Activated CD4-positive, alpha-beta T cell treated with anti-CD3 and anti-CD28 coated beads for 1 hour (primary cell): ENCODE measurements around the gene CTNNA2.
"Not testable (repeated sequence)": the region's sequence is repeated elsewhere in the genome, so short reads cannot be mapped to it uniquely, and the experiment has no call there.

Experiments
- DNase-seq: peaks from one replicate; pipeline ENCODE4 v3.0.0-alpha.2; 2020

CTNNA2 gene

GRCh38 chr2:80042635-80043034 is 529.8 kb downstream of the CTNNA2 start:
- no peak for DNase-seq

GRCh38 chr2:80048296-80048695 is 535.4 kb downstream of the CTNNA2 start:
- no peak for DNase-seq

- no peak for DNase-seq
Observed at GRCh38 chr2:80050246-80050645, 537.4 kb downstream of the CTNNA2 start.

GRCh38 chr2:80053522-80054345 is 540.9 kb downstream of the CTNNA2 start:
- no peak for DNase-seq

GRCh38 chr2:80054346-80054675 is 541.5 kb downstream of the CTNNA2 start:
- DNase-seq = no peak

GRCh38 chr2:80057956-80058355 is 545.1 kb downstream of the CTNNA2 start:
- DNase-seq = no peak

GRCh38 chr2:80058562-80058961 is 545.7 kb downstream of the CTNNA2 start:
- no peak for DNase-seq

GRCh38 chr2:80059447-80059846 is 546.6 kb downstream of the CTNNA2 start:
- no peak for DNase-seq

- no peak for DNase-seq
Observed at GRCh38 chr2:80061881-80062280, 549.0 kb downstream of the CTNNA2 start.

- no peak for DNase-seq
Observed at GRCh38 chr2:80062298-80062697, 549.4 kb downstream of the CTNNA2 start.

- DNase-seq = no peak
Observed at GRCh38 chr2:80068038-80068731, 555.3 kb downstream of the CTNNA2 start.

GRCh38 chr2:80070587-80070986 is 557.7 kb downstream of the CTNNA2 start:
- DNase-seq = no peak

- DNase-seq = no peak
Observed at GRCh38 chr2:80071941-80072340, 559.1 kb downstream of the CTNNA2 start.

GRCh38 chr2:80073134-80073561 is 560.3 kb downstream of the CTNNA2 start:
- no peak for DNase-seq

- no peak for DNase-seq
Observed at GRCh38 chr2:80074321-80075070, 561.6 kb downstream of the CTNNA2 start.

GRCh38 chr2:80075719-80076118 is 562.9 kb downstream of the CTNNA2 start:
- no peak for DNase-seq

GRCh38 chr2:80078290-80079036 is 565.6 kb downstream of the CTNNA2 start:
- DNase-seq = no peak

- no peak for DNase-seq
Observed at GRCh38 chr2:80080957-80081356, 568.1 kb downstream of the CTNNA2 start.

- DNase-seq = no peak
Observed at GRCh38 chr2:80086831-80087230, 574.0 kb downstream of the CTNNA2 start.

- DNase-seq = no peak
Observed at GRCh38 chr2:80091237-80091636, 578.4 kb downstream of the CTNNA2 start.

GRCh38 chr2:80092474-80092873 is 579.6 kb downstream of the CTNNA2 start:
- no peak for DNase-seq

- DNase-seq = not testable (repeated sequence)
Observed at GRCh38 chr2:80098503-80098902, 585.7 kb downstream of the CTNNA2 start.

- no peak for DNase-seq
Observed at GRCh38 chr2:80102026-80102425, 589.2 kb downstream of the CTNNA2 start.
